SW480 (cell line): ENCODE results near the gene RALGAPB.
"Not testable (repeated sequence)": the region's sequence is repeated elsewhere in the genome, so short reads cannot be mapped to it uniquely, and the experiment has no call there.

Experiments
- DNase-seq: peaks from one replicate; pipeline ENCODE4 v3.0.0-alpha.2; 2016; ENCODE audit warnings: low spot score

RALGAPB gene

DNA sequence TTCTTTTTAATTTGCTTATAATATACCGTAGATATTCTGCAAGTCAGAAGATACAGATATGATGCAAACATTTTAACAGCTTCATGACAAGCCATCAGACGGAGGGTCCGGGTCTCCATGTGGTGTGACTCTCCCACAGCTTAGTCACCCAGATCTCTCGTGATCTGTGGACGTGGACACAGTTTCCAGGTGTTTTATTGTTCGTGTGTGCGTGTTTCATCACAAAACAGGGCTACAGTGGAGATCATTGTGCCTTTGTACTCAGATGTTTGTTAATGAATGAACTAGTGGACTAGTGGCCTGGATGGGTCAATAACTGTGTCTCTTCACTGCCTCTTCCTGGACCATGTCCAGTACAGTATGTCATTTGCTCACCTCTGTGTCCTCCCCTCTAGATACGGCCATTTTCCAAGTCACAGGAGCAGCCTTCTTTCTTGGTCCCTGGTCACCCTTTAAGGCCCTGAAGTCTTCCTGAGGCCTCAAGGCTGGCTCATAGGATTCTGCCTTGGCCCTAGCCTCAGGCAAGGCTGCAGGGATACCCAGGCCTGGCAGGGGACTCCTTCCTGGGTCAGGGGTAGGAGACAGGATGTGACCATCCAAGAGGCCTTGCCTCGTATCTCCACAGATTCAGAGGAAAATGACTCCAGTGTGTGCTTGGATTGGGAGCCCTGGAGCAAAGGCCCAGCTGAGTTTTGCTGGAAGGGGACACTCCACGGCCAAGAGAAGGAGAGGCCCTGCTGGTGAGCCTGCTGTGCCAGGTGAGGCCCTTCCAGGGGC lies 112.9 kb downstream of the RALGAPB start:
- DNase-seq, result no peak

DNA sequence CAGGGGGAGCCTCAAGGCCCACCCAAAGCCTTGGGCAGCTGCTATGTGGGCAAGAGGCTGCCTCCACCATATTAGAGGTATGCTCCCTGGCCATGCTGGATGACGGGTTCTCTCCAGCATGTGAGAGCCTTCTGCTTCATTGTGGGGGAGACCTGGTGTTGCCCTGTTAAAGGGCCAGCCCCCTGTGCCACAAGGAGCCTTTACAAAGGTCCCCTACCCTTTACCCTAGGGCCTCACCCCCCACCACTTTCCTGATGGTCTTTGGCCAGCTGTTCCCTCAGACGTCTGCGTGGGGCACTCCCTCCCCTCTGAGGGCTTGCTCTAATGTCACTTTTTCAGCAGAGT lies 113.5 kb downstream of the RALGAPB start:
- no peak for DNase-seq

DNA sequence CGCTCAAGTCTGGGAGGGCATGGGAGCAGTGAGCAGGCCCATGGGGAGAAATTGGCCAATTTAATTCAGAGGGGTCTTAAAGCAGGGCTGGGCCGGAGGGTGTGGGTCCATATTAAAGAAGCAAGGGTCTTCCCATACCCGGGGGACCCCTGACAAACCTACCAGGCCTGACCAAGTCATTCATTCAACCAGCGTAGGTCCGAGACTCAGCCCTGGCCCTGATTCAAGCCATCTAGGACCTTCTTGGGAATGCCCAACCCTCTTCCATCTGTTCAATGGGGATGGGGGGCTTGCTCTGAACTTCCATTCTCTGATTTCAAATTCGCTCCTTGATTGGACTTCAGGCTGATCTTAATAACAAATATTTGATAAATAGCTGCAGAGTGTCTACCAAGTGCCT lies 115.7 kb downstream of the RALGAPB start:
- no peak for DNase-seq

DNA sequence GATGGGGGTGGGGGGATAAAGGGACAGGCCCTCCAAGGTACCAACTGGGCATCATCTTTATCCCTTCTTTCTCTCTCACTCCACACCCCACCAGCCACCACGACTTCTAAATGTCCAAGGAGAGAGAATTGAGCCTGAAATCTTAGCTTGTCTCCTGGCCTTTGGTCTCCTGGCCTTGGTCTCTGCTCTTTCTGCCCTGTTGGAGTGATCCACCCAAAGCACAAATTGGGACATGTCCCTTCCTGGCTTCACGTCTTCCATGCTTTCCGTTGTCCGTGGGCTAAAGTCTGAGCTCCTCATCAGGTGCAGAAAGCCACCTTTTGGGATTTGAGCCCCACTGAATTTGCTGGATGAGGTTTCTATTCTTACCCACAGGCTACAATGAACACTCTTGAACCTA lies 116.7 kb downstream of the RALGAPB start:
- no peak for DNase-seq

DNA sequence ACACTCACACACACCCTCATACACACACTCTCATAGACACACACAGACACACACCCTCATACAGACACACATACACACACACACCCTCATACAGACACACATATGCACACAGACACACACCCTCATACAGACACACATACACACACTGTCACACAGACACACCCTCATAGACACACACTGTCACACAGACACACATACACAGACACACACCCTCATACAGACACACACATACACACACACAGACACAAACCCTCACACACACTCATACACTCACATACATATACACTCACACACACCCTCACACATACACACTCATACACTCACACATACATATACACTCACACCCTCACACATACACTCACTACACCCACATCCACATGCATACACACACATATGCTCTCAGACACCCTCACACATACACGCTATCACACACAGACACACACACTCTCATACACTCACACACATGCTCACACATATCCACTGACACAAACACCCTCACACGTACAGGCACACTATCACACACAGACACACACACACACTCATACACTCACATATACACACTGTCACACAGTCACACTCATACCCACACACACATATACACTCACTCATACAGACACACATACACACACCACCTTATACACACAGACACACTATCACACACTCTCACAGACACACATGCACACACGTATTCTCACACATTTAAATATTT lies 117.5 kb downstream of the RALGAPB start:
- no peak for DNase-seq

DNA sequence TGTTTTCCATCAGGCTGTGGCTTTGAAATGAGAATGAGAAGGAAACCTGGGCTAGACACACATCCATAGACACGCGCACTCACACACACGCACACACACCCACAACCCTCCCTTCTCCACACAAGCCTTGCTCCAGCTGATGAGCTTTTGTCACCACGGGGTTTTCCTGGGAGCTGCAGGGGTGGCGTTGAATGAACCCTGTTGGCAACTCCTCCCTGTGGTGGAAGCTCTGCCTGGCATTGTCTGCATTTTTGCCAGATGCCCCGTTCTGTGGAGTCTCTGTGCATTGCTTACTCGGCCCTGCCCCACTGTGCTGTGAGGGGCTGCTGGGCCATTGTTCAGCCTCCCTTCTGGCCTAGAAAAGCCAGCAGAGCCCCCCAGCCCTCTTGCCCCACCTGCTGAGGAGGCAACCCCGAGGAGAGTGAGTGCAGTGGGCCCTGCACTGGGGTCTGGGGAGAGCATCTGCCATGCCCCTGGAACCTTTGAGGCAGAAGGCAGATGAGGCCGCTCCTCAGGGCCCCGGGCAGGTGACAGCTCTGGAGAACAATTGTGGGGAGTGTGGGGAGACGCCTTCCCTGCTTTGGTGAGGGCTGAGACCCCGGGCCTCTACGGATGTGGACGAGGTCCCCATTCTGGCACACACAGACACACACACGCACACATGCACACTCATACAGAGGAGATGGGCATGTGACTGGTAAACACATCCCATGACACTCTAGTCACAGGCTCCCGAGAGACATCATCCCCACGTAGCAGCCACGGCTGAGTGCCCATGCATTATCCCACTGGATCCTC lies 118.2 kb downstream of the RALGAPB start:
- DNase-seq, result no peak

DNA sequence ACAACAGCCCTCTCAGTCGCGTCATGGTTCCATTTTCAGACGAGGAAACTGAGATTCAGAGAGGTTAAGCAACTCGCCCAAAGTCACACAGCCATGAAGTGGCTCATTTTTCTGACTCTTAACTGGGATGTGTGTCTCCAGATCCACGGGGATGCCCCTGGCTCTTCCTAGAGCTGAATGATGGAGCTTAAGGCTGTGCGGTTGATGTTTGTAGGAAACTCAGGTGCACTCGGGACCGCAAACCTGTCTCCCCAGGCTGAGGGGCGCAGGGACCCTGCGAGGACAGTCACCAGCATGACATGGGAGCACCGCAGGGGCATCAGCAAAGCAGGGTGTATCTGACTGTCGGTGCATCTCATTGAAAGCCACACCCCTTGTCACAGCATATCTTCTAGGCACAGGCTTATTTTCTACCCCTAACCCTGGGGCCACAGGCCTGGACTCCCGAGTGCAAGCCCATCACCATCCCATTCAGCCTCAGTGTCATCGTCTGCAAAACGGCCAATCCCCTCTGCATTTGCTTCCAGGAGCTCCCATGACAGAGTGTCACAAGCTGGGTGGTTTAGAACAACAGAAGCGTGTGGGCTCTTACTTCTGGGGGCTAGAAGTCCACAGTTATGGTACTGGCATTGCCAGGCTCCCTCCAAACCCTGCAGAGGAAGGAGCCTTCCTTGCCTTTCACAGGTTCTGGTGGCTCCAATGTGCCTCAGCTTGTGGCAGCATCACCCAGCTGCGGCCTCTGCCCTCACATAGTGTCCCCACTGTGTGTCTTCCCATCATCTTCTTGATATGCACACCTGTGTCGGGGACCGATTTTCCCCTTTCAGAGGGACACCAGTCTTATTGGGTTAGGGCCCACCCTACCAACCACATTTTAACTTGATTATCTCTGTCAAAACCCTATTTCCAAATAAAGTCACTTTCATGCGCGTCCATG lies 119.1 kb downstream of the RALGAPB start:
- DNase-seq, result no peak

DNA sequence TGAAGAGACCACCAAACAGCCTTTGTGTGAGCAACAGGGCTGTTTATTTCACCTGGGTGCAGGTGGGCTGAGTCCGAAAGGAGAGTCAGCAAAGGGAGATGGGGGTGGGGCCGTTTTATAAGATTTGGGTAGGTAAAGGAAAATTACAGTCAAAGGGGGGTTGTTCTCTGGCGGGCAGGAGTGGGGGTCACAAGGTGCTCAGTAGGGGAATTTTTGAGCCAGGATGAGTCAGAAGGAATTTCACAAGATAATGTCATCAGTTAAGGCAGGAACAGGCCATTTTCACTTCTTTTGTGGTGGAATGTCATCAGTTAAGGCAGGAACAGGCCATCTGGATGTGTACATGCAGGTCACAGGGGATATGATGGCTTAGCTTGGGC lies 119.8 kb downstream of the RALGAPB start:
- DNase-seq, result not testable (repeated sequence)

DNA sequence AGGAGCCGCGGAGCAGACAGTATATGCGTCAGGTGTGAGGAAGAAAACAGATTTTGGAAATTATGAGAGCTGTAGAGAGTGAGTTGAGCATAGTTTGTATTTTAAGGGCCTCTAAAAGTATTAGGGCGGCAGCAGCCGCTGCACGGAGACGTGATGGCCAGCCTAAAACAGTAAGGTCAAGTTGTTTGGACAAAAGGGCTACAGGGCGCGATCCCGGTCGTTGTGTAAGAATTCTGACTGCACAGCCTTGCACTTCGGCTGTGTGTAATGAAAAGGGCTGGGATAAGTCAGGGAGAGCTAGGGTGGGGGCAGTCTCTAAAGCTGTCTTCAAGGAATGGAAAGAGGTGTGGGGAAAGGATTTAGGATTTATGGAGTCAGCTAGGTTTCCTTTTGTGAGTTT lies 121.6 kb downstream of the RALGAPB start:
- DNase-seq, result not testable (repeated sequence)

DNA sequence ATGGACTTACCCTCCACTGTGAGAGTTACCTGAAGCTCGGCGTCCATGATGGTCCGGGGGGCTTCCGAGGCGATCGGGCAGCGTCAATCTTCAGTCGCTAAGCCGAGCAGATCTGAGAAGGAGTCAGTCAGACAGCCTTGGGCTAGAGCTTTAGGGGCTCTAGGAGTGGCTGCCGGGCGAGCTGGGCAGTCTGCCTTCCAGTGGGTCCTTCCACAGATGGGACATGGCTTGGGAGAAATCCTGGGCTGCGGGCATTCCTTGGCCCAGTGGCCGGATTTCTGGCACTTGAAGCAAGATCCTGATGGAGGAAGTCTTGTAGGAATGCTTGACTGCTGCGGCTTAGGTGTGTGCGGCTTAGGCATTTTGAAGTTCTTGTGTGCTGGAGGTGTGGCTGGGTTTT lies 123.2 kb downstream of the RALGAPB start:
- not testable (repeated sequence) for DNase-seq

DNA sequence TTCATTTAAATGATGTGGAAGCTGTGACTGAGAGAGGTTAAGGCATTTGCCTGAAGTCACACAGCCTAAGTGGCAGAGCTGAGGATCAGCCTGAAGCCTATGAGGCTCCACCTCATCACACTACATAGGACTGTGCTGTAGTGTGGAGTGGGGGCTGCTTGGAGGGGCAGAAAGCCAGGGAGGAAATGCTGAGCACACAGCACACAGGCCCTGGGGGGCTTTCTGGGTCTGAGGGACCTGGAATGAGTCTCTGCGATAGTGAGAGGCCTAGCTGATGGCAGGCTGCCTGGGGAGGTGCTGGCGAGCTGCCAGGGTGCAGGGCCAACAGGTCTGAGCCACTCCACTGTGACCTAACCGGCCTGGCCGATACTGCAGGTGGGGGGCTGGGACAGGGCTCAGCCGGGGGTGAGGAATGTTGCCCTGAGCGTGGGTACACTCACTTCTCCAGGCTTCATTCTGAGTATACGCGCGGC lies 126.8 kb downstream of the RALGAPB start:
- DNase-seq, result no peak

DNA sequence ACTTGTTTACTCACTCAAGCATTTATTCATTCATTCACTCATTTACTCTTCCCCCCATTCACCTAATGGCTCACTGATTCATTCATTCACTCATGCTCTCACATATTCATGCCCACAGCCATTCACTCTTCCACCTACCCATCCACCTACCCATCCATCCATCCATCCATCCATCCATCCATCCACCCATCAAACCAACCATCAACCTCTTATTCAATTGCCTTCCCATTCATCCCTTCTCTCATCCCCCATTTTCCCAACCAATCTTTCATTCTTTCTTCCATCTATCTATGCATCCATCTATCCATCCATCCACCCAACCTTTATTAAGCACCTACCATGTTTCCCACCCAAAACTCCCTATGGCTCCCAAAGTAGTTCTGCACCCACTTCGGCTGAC lies 127.4 kb downstream of the RALGAPB start:
- no peak for DNase-seq

DNA sequence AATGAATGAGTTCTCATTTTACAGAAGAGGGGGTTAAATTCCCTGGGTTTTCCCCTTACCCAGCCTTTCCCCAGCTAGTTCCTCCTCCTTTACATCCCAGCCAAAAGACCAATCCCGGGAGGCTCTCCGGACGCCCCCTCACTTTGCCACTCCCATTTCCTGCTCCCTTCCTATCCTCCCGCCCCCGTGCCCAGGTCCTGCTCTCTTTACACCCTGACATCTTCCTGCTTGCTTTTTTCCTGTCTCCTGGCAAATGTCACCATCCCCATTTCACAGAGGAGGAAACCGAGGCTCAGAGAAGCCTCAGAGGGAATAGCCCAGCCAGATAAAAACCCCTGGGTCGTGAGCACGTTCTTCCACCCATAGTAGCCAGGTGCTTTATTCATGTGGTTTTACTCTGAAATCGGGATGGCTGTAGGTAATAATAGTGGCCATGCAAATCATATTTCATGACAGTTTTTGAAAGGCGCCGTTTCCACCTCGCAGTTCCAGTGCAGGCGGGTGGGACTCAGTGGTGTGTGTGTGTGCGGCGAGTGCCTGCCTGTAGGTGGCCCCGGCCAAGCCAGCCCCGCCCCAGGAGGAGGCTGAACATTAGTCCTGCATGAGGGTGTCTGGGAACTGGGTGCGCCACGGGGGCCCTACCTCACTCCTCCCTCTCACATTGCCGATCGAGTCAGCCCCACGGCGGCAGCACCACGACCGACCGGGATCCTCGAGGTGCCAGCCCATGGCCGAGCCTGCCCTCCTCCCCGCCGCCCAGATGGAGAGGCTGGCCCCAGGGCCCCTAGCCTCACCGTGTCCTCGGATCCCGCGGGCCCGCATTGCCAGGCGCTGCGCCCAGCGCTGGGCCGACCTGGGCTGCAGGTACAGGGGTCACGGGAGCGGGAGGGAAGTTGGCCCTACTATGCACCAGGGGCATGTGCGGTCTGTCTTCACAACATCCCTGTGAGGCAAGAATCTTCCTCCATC lies 128.9 kb downstream of the RALGAPB start, which contains the start of gene ARHGAP40:
ARHGAP40 (plus strand) TSS at position 594 of the 969 bp plus-strand sequence.
- peak; percentile 77 for DNase-seq

DNA sequence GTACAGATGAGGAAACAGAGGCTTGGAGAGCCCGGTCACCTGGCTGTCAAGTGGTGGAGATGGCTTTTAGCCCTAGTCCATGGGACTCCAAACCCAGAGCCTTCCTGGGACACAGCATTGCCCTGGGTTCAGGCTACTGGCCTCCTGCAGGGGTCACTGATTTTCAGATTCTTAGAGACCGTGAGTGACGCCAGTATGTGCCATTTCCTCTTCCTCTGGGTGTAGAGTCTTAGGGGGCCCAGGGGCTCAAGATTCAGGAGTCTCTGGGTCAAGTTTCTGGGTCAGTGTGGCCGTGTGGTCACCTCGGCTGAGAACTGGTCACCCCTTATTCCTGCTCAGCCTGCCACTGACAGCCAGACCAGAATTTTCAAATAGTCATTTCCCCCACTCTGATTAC lies 129.5 kb downstream of the RALGAPB start:
- DNase-seq, result no peak

DNA sequence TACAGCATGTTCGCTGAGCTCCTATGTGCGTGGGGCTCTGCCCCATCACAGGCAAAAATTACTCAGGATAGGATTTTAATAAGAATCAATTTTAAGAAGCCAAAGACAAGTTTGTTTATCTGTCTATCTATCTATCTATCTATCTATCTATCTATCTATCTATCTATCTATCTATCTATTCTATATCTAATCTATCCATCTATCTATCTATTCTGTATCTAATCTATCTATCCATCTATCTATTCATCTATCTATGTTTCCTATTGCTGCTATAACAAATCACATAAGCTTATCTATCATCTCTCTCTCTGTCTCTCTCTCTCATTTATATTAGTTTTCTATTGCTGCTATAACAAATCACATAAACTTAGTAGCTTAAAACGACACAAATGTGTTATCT lies 130.6 kb downstream of the RALGAPB start:
- no peak for DNase-seq

DNA sequence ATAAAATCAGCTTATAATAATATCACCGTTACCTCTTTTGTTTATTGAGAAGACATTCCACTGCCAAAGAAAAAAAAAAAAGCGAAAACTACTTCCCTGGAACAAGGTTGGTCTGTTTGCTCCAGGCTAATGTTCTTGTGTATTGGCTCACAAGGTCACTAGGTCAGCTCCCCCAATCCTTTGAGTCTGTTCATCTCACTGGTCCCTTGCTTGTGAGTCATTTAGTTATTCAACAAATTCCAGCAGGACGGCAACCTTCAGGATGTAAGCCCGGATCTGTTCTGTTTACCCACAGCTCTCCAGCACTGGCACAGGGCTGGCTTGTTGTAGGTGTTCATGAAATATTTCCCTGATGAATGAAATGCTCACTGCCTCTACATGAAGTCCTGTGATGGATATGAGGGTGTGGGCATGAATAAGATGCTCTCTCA lies 132.2 kb downstream of the RALGAPB start:
- peak; percentile 68 for DNase-seq

DNA sequence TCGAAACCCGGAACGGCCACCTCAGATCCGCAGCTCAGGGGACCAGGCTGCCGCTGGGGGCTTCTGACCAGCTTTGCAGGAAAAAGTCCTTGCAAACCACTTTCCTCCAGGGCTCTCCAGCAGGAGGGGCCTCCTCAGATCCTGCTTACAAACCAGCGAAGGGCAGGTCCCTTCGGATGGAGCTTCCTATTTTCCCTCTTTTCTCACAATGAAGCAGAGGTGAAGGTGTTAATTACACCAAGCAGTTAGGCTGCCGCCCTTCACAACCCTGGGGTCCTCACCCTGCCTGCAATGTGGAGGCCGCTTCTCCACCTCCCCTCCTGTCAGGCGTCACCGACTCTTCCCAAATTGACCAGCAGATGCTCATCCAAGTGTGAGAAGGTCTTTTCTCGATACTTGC lies 134.7 kb downstream of the RALGAPB start:
- DNase-seq, result no peak

DNA sequence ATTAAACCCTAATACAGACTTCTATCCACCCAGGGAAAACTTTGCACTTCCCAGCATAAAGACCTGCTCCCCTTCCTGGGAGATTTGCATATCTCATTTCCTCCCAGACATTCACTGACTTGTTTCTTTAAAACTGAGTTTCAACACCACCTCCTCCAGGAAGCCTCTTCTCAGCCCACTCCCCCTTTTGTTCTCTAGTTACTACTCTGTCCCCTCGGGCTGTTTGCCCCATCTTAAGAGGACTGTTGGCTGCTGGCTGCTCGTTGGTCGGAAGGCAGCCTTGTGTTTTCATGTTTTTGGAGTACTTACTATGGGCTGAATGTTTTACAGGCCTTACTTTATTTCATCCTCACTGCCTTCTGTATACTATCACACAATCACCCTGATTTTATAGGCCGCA lies 135.5 kb downstream of the RALGAPB start:
- DNase-seq, result no peak

DNA sequence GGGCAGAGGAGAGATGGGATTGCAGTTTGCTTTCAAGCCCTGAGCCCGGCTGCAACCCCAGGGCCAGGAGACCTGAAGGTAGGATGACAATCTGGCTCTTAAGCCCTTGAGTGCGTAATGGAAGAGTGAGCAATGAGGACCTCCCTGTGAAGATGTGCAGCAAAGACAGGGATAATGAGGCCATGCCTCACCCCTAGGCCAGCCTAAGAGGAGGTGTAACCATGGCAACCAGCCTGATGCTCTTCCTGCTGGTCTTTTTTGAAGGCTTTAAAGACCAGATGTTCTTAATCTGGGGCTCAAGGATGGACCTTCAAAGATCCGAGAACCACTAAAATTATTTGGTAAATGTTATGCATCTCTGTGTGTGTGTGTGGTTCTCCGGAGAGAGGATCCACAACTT lies 137.2 kb downstream of the RALGAPB start:
- DNase-seq, result no peak

DNA sequence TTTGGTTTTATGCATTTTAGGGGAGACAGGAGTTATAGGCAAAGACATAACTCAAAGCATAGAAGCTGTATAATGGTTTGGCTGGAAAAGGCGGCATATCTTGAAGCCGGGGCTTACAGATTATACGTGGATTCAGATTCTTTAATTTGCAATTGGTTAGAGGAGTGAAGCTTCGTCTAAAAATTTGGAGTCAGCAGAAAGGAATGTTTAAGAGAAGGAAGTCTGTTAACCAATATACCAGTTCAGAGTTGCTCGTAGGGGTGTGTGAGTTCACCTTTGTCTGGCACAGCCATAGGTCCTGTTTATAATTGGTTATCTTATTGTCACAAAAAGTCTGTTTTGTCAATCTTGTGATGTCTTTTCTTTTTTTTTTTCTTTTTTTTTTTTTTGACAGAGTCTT lies 137.9 kb downstream of the RALGAPB start:
- no peak for DNase-seq
